ENCODE data around the gene S1PR5. TPM values are rescaled to one million over a fixed set of nuclear protein-coding genes. Genes with fewer than 3 reads are reported as not detected.

The S1PR5 gene
- polyA plus RNA-seq, 1 donor: 0.57 TPM

GRCh38 chr19:10516671-10517286, 468 bp downstream of the S1PR5 start:
- no peak for DNase-seq

- no peak for DNase-seq
Measured at GRCh38 chr19:10516064-10516385, 1.2 kb downstream of the S1PR5 start.

- no peak for DNase-seq
Measured at GRCh38 chr19:10514211-10515145, 2.8 kb downstream of the S1PR5 start.

GRCh38 chr19:10513223-10513622, 4.0 kb downstream of the S1PR5 start:
- no peak for DNase-seq

DNA sequence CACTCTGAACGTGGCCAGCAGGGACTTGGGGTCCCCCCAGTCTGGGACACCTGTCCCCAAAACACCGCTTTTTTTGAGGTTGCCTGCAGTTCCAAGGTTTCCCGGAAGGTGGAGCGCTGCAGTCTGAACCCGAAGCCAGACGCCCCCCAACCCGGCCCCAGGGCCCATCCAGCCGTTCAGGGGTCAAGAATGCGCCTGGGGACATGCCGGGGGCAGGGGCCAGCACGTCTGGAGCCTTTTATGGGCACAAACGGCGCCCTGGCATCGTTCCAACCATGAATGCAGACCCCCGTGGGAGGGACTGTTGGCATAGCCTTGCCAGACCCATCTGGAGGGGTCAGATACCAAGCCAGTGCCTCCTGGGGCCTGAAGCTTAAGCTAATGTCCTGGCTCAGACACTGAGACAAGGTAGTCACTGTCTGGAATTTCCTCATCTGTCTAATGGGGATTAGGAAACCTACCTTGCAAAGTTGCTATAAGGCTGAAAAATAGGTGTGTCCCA, 6.9 kb downstream of the S1PR5 start:
- no peak for DNase-seq

DNA sequence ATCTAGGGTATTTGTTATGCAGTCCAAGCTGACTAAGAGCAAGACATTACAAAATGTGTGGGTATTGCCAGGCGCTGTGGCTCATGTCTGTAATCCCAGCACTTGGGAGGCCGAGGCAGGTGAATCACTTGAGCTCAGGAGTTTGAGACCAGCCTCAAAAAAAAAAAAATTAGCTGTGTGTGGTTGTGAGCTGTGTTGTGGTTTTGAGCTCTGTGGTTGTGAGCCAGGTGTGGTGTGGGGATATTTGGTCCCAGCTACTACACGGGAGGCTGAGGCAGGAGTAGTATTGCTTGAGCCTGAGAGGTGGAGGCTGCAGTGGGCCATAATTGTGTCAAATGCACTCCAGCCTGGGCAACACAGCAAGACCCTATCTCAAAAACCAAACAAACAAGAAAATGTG, 8.5 kb downstream of the S1PR5 start:
- DNase-seq: no peak

- DNase-seq: no peak
Measured at GRCh38 chr19:10508036-10508435, 9.2 kb downstream of the S1PR5 start.

DNA sequence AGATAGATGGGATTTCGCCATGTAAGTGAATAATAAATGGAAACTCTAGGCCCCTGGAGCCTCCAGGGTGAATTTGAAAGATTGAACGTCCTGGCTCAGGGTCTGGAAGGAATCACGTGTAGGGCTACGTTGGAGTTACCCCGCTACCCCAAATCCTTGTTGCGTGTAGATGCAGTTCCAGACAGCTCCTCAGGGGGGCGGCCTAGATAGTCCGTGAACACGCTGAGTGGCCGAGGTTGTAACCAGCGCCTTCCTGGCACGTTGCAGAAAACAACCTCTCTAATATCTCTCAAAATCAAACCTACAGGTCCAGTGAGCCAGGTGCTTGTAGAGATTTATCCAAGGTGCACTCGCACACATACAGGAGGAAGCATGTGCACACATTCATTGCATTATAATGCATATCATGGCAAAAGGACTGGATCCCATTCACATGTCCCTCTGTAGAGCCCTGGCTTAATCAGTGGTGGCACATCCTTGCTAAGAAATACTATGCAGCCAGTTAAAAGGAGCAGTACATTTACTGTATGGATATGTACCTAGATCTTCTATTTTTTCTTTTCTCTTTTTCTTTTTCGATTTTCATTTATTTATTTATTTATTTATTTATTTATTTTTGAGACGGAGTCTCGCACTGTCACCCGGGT, 11.5 kb downstream of the S1PR5 start:
- no peak for DNase-seq

- no peak for DNase-seq
Measured at GRCh38 chr19:10503002-10503789, 14.1 kb downstream of the S1PR5 start, which contains the start of gene KEAP1. KEAP1 (minus strand) TSS chr19:10503356; CDS start chr19:10500033, 3,323 bp downstream.

DNA sequence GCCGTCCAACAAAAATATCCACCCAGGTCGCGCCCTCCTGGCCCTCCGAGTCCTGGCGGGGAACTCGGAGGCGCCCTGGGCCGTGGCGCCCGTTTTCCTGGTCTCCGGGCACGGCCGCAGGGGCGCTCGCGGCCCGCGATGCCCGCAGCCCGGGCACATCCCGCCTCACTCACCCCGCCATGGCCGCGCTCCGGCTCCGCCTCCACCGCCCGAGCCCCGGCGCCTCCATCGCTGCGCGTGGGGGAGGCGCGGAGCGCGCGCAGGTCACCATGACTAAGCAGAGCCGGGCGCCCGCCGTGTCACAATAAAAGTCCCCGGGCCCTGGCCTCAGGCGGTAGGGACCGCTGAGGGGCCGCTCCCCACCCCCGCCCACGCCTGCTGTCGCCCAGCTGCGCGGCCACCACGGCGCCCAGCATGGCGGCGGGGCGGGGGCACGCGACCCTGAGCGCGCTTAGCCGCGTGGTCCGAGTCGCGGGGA, 14.7 kb downstream of the S1PR5 start:
- DNase-seq: peak; percentile 93

- DNase-seq: no peak
Measured at GRCh38 chr19:10501971-10502523, 15.2 kb downstream of the S1PR5 start.

GRCh38 chr19:10500247-10500592, 17.0 kb downstream of the S1PR5 start:
- no peak for DNase-seq

DNA sequence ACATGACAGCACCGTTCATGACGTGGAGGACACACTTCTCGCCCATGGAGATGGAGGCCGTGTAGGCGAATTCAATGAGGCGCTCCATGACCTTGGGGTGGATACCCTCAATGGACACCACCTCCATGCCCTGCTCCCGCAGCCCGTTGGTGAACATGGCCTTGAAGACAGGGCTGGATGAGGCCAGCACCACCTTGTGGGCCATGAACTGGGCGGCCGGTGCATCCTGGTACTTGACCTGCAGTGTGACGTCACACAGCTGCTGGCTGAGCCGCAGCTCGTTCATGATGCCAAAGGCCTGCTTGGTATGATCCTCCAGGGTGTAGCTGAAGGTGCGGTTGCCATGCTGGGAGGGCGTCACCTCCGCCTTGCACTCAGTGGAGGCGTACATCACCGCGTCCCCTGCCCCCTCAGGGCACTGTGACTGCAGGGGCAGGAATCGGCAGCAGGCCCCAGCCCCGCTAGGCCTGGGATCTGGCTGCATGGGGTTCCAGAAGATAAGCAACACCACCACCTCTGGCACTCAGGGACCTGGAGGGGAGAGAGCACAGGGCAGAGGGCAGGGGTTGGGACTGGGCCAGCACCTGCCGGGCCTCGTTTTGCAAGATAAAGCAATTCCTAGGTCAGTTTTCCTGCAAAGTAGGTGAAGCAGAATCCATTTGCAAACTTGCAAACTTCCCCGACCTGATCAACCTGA, 17.5 kb downstream of the S1PR5 start:
- no peak for DNase-seq

GRCh38 chr19:10497371-10497770, 19.9 kb downstream of the S1PR5 start:
- DNase-seq: no peak

DNA sequence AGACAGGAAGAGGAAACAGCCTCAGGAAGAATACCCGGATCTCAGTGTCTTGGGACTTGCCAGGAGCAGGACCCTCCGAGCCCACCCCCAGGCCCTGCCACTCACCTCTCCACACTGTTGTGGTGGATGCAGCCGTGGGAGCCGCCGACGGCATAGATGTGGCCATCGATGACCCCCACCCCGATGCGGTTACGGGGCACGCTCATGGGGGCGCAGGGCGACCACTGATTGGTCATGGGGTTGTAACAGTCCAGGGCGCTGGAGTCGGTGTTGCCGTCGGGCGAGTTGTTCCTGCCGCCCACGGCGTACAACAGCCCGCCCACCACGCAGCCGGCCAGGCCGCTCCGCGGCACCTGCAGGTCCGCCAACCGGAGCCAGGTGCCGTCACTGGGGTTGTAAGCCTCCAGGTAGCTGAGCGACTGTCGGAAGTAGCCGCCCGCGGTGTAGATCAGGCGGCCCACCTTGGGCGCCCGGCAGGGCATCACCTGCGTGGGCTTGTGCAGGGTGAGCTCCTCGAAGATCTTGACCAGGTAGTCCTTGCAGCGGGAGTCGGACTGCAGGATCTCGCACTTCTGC, 25.7 kb downstream of the S1PR5 start:
- no peak for DNase-seq

GRCh38 chr19:10486551-10486950, 30.7 kb downstream of the S1PR5 start:
- no peak for DNase-seq

GRCh38 chr19:10478903-10479384, 38.3 kb downstream of the S1PR5 start:
- DNase-seq: peak; percentile 84

DNA sequence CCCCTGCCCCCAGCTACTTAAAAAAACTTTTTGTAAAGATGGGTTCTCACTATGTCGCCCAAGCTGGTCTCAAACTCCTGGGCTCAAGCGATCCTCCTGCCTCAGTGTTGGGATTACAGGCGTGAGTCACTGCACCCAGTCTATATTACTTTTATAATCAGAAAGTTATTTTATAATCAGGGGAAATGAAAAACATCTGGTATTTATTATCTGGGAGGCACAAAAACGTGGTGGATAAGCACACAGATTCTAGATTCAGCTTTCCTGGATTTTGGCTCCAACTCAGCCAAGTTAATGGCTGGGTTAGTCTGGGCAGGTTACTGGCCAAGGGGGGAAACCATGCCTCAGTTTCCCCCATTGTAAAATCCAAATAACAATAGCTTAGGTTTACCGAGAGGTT, 38.8 kb downstream of the S1PR5 start:
- DNase-seq: no peak

DNA sequence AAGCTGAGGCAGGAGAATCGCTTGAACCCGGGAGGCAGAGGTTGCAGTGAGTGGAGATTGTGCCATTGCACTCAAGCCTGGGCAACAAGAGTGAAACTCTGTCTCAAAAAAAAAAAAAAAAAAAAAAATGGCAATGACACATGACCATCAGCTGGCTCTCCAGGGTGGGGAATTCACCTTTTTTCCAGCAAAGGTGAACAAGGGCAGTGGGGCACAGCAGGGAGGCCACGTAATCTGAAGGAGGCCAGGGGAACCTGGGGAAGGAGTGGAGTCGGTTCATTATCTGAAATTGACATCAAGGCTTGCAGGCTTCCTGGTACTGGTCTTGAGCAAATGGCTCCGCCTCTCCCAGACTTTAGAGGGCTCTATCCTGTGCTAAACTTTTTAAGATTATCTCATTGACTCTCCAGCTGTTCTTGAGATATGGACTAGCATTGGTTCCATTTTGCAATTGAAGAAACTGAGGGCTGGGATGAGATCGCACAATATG, 42.2 kb downstream of the S1PR5 start:
- DNase-seq: no peak

- DNase-seq: no peak
Measured at GRCh38 chr19:10473192-10473591, 44.1 kb downstream of the S1PR5 start.
